GM12874 (cell line): ENCODE data around the gene SKP2.

Experiments used
- CTCF ChIP-seq: IDR thresholded peaks from 2 replicates; pipeline ENCODE4 v1.5.1; 2011; ENCODE audit warnings: low read depth, mild to moderate bottlenecking, control low read depth, low read length, moderate library complexity; ENCODE audit not compliant: insufficient read depth

The SKP2 gene

GRCh38 chr5:36160617-36161016 lies 8.7 kb downstream of the SKP2 start:
- TF ChIP-seq CTCF = no peak

GRCh38 chr5:36161361-36161760 lies 9.4 kb downstream of the SKP2 start:
- TF ChIP-seq CTCF = no peak

GRCh38 chr5:36162810-36163486 lies 11.0 kb downstream of the SKP2 start:
- no peak for TF ChIP-seq CTCF

GRCh38 chr5:36164461-36164860 lies 12.6 kb downstream of the SKP2 start:
- TF ChIP-seq CTCF = no peak

- TF ChIP-seq CTCF = no peak
Observed at GRCh38 chr5:36168737-36169136, 16.8 kb downstream of the SKP2 start.

- TF ChIP-seq CTCF = no peak
Observed at GRCh38 chr5:36170832-36171424, 19.0 kb downstream of the SKP2 start.

GRCh38 chr5:36172599-36172998 lies 20.7 kb downstream of the SKP2 start:
- no peak for TF ChIP-seq CTCF
